Large intestine (tissue), 3 donors: ENCODE measurements around the gene HLA-DOB. TPM values are rescaled to one million over a fixed set of nuclear protein-coding genes. Genes with fewer than 3 reads are reported as not detected.

Experiments used
- DNase-seq, 2 donors: peaks; one replicate each; pipeline versions ENCODE4 v3.0.0 to v3.0.0-alpha.2; 2013
- H3K27ac ChIP-seq: one replicate; pipeline ENCODE4 v1.5.1; 2013; ENCODE audit warnings: low read length
- H3K27me3 ChIP-seq: 2 replicates; pipeline ENCODE4 v1.6.1; 2013; ENCODE audit warnings: low read length; ENCODE audit not compliant: control insufficient read depth, insufficient read depth
- H3K36me3 ChIP-seq: 2 replicates; pipeline ENCODE4 v1.6.1; 2013; ENCODE audit warnings: low read length; ENCODE audit not compliant: control insufficient read depth, insufficient read depth
- H3K4me1 ChIP-seq: one replicate; pipeline ENCODE4 v1.6.1; 2013; ENCODE audit warnings: low read length; ENCODE audit not compliant: control insufficient read depth, insufficient read depth
- H3K4me3 ChIP-seq: one replicate; pipeline ENCODE4 v1.5.1; 2013; ENCODE audit warnings: low read length
- H3K9me3 ChIP-seq: one replicate; pipeline ENCODE4 v1.6.1; 2013; ENCODE audit warnings: mild to moderate bottlenecking, low read depth, low read length, moderate library complexity; ENCODE audit not compliant: control insufficient read depth
- WGBS: methylation state at CpG from one replicate; pipeline ENCODE4 v1.1.5; 2013; ENCODE audit warnings: low lambda C conversion rate; ENCODE audit not compliant: insufficient coverage; 5-methylcytosine and 5-hydroxymethylcytosine counted together
- polyA plus RNA-seq: library from polyadenylated mRNA; unstranded; fragments of 120-200 nt; gene quantifications from one replicate; pipeline ENCODE4 v1.2.1, GENCODE V29; 2013

HLA-DOB gene
- polyA plus RNA-seq, 1 donor: 0.94 TPM

GRCh38 chr6:32843979-32844838 is 27.4 kb upstream of the HLA-DOB start, which contains the start of gene PSMB8:
Gene PSMB8, minus strand, starts transcription at chr6:32844047. Its CDS starts 51 bp downstream, at chr6:32843996.
- peak within 1 kb of the TSS; percentile 72 for H3K27ac ChIP-seq
- H3K9me3 ChIP-seq: no peaks in the 10 kb centered on the region
- peak; percentile 94 to 97 for DNase-seq
- peaks cover 9% of the 10 kb centered on the region for H3K4me1 ChIP-seq
- H3K4me3 ChIP-seq: peak within 1 kb of the TSS; percentile 58
- no peaks in the 10 kb centered on the region for H3K27me3 ChIP-seq
- WGBS: 10% methylated on average over 2 of the region's 40 CpGs
- H3K36me3 ChIP-seq: peaks cover 42% of the 10 kb centered on the region

- Histone ChIP-seq H3K36me3 (peaks cover 36% of the 10 kb centered on the region), H3K9me3 (no peaks in the 10 kb centered on the region), H3K4me3 (peak overlapping the region; percentile 58), H3K27me3 (no peaks in the 10 kb centered on the region), H3K4me1 (peaks cover 9% of the 10 kb centered on the region), H3K27ac (peak overlapping the region; percentile 72)
- no peak for DNase-seq
- no CpG with 5 or more reads among the region's 28 CpGs for WGBS
These were observed 26.7 kb upstream of the HLA-DOB start for GRCh38 chr6:32843331-32843978.

GRCh38 chr6:32842690-32843089 is 25.9 kb upstream of the HLA-DOB start:
- H3K27ac ChIP-seq: no peak overlapping the region
- no peaks in the 10 kb centered on the region for H3K9me3 ChIP-seq
- H3K4me1 ChIP-seq: peaks cover 13% of the 10 kb centered on the region
- no peak overlapping the region for H3K4me3 ChIP-seq
- peaks cover 31% of the 10 kb centered on the region for H3K36me3 ChIP-seq
- no peaks in the 10 kb centered on the region for H3K27me3 ChIP-seq
- DNase-seq: no peak
- 100% methylated on average over 2 of the region's 8 CpGs for WGBS

- Histone ChIP-seq H3K4me1 (peaks cover 14% of the 10 kb centered on the region), H3K27ac (no peak overlapping the region), H3K27me3 (no peaks in the 10 kb centered on the region), H3K9me3 (no peaks in the 10 kb centered on the region), H3K4me3 (no peak overlapping the region), H3K36me3 (peaks cover 27% of the 10 kb centered on the region)
- no CpG with 5 or more reads among the region's 6 CpGs for WGBS
- no peak for DNase-seq
These were observed 25.3 kb upstream of the HLA-DOB start for GRCh38 chr6:32842021-32842650.

GRCh38 chr6:32840604-32841246 is 23.9 kb upstream of the HLA-DOB start:
- H3K27me3 ChIP-seq: no peaks in the 10 kb centered on the region
- no peaks in the 10 kb centered on the region for H3K9me3 ChIP-seq
- H3K27ac ChIP-seq: no peak overlapping the region
- H3K4me1 ChIP-seq: peaks cover 14% of the 10 kb centered on the region
- no peak overlapping the region for H3K4me3 ChIP-seq
- 80% methylated on average over 1 of the region's 9 CpGs for WGBS
- peaks cover 17% of the 10 kb centered on the region for H3K36me3 ChIP-seq
- no peak for DNase-seq

- H3K36me3 ChIP-seq: peaks cover 15% of the 10 kb centered on the region
- no peak for DNase-seq
- H3K4me1 ChIP-seq: peaks cover 10% of the 10 kb centered on the region
- H3K4me3 ChIP-seq: no peak overlapping the region
- H3K27me3 ChIP-seq: no peaks in the 10 kb centered on the region
- WGBS: no CpG with 5 or more reads among the region's 15 CpGs
- no peaks in the 10 kb centered on the region for H3K9me3 ChIP-seq
- no peak overlapping the region for H3K27ac ChIP-seq
These were observed 22.6 kb upstream of the HLA-DOB start for GRCh38 chr6:32839356-32839755.

- peaks cover 15% of the 10 kb centered on the region for H3K36me3 ChIP-seq
- no CpG with 5 or more reads among the region's 57 CpGs for WGBS
These were observed 21.5 kb upstream of the HLA-DOB start, which contains the start of gene TAP2 for GRCh38 chr6:32838114-32838958. Gene TAP2, minus strand, starts transcription at chr6:32838739. Its CDS starts 506 bp downstream, at chr6:32838233.

GRCh38 chr6:32837651-32838113 is 20.9 kb upstream of the HLA-DOB start:
- Histone ChIP-seq H3K27me3 (no peaks in the 10 kb centered on the region), H3K4me1 (peaks cover 5% of the 10 kb centered on the region), H3K36me3 (peaks cover 15% of the 10 kb centered on the region), H3K27ac (peak overlapping the region; percentile 87), H3K4me3 (peak overlapping the region; percentile 83), H3K9me3 (no peaks in the 10 kb centered on the region)
- 100% methylated on average over 1 of the region's 12 CpGs for WGBS
- no peak for DNase-seq

More at GRCh38 chr6:32838114-32838958, 21.5 kb upstream of the HLA-DOB start, which contains the start of gene TAP2:
- peak within 1 kb of the TSS; percentile 87 for H3K27ac ChIP-seq
- peak; percentile 92 to 95 for DNase-seq
- no peaks in the 10 kb centered on the region for H3K9me3 ChIP-seq
- peaks cover 9% of the 10 kb centered on the region for H3K4me1 ChIP-seq
- peak within 1 kb of the TSS; percentile 83 for H3K4me3 ChIP-seq
- no peaks in the 10 kb centered on the region for H3K27me3 ChIP-seq

GRCh38 chr6:32836873-32837272 is 20.1 kb upstream of the HLA-DOB start:
- no CpG with 5 or more reads among the region's 2 CpGs for WGBS
- no peak for DNase-seq
- no peaks in the 10 kb centered on the region for H3K27me3 ChIP-seq
- peaks cover 16% of the 10 kb centered on the region for H3K36me3 ChIP-seq
- no peak overlapping the region for H3K27ac ChIP-seq
- H3K4me1 ChIP-seq: peaks cover 5% of the 10 kb centered on the region
- no peak overlapping the region for H3K4me3 ChIP-seq
- no peaks in the 10 kb centered on the region for H3K9me3 ChIP-seq
